ENCODE data around the gene PLXNA1. TPM values are rescaled to one million over a fixed set of nuclear protein-coding genes. Genes with fewer than 3 reads are reported as not detected.

Gene PLXNA1
- total RNA-seq, 2 donors from 2014 or later: 66.3 to 79.4 TPM

GRCh38 chr3:126955004-126955790 lies 27.7 kb upstream of the PLXNA1 start:
- WGBS, 2 experiments (ENCODE audit: insufficient coverage in 1 of 2, insufficient read length in 1 of 2): 92 to 97% methylated on average over 5 to 15 of the region's 15 CpGs
- H3K27ac ChIP-seq (ENCODE audit: low read depth, low read length): no peak overlapping the region
- no peaks in the 10 kb centered on the region for H3K27me3 Mint-ChIP-seq (ENCODE audit: insufficient read depth)
- H3K27ac Mint-ChIP-seq: no peak overlapping the region
- H3K36me3 ChIP-seq (ENCODE audit: control insufficient read depth, insufficient read depth, low read length): no peaks in the 10 kb centered on the region
- H3K4me3 Mint-ChIP-seq: no peak overlapping the region
- peaks cover 7% of the 10 kb centered on the region for H3K4me1 Mint-ChIP-seq
- TF ChIP-seq, protein P1, sequence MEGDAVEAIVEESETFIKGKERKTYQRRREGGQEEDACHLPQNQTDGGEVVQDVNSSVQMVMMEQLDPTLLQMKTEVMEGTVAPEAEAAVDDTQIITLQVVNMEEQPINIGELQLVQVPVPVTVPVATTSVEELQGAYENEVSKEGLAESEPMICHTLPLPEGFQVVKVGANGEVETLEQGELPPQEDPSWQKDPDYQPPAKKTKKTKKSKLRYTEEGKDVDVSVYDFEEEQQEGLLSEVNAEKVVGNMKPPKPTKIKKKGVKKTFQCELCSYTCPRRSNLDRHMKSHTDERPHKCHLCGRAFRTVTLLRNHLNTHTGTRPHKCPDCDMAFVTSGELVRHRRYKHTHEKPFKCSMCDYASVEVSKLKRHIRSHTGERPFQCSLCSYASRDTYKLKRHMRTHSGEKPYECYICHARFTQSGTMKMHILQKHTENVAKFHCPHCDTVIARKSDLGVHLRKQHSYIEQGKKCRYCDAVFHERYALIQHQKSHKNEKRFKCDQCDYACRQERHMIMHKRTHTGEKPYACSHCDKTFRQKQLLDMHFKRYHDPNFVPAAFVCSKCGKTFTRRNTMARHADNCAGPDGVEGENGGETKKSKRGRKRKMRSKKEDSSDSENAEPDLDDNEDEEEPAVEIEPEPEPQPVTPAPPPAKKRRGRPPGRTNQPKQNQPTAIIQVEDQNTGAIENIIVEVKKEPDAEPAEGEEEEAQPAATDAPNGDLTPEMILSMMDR (conservative IDR thresholded peaks at IDR 0.05): no peak
- no peaks in the 10 kb centered on the region for H3K4me1 ChIP-seq (ENCODE audit: control insufficient read depth, insufficient read depth, low read length)
- no peak for DNase-seq
- no peaks in the 10 kb centered on the region for H3K9me3 ChIP-seq (ENCODE audit: control insufficient read depth, low read length)
- no peaks in the 10 kb centered on the region for H3K36me3 Mint-ChIP-seq (ENCODE audit: low read depth)
- no peak overlapping the region for H3K4me3 ChIP-seq (ENCODE audit: low read length)
- H3K9ac ChIP-seq (ENCODE audit: extremely low read depth, low read length, poor library complexity, severe bottlenecking): no peak overlapping the region
- H3K9me3 Mint-ChIP-seq: no peaks in the 10 kb centered on the region
- H3K27me3 ChIP-seq (ENCODE audit: control insufficient read depth, insufficient read depth, low read length, poor library complexity, severe bottlenecking): no peaks in the 10 kb centered on the region

DNA sequence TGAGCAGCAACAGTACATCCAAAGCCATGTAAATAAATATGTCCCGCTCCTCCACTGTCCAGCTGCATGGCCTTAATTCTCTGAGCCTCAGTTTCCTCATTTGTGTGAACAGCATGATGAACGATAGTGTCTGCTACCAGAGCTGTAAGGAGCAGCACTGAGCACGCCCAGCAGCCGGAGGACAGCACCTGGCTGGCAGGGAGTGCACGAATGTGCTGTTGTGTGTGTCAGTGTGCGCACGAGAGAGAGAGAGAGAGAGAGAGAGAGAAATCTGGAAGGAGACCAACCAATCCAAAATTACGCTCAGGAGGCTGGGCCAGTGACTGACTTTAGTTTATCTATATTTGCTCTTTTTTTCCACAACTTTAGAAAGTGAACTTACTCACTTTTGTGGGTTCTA lies 26.6 kb upstream of the PLXNA1 start:
- no peak for DNase-seq
- Mint-ChIP-seq H3K9me3 (no peaks in the 10 kb centered on the region), H3K4me1 (peaks cover 14% of the 10 kb centered on the region), H3K36me3 (ENCODE audit: low read depth) (no peaks in the 10 kb centered on the region), H3K4me3 (no peak overlapping the region), H3K27ac (no peak overlapping the region), H3K27me3 (ENCODE audit: insufficient read depth) (no peaks in the 10 kb centered on the region)
- H3K9me3 ChIP-seq (ENCODE audit: control insufficient read depth, low read length): no peaks in the 10 kb centered on the region
- no peak overlapping the region for H3K27ac ChIP-seq (ENCODE audit: low read depth, low read length)
- WGBS, 2 experiments (ENCODE audit: insufficient coverage in 1 of 2, insufficient read length in 1 of 2): 88 to 100% methylated on average over 5 to 8 of the region's 8 CpGs
- no peak overlapping the region for H3K9ac ChIP-seq (ENCODE audit: extremely low read depth, low read length, poor library complexity, severe bottlenecking)
- no peaks in the 10 kb centered on the region for H3K4me1 ChIP-seq (ENCODE audit: control insufficient read depth, insufficient read depth, low read length)
- TF ChIP-seq, protein P1 (conservative IDR thresholded peaks at IDR 0.05): no peak
- no peaks in the 10 kb centered on the region for H3K27me3 ChIP-seq (ENCODE audit: control insufficient read depth, insufficient read depth, low read length, poor library complexity, severe bottlenecking)
- no peaks in the 10 kb centered on the region for H3K36me3 ChIP-seq (ENCODE audit: control insufficient read depth, insufficient read depth, low read length)
- no peak overlapping the region for H3K4me3 ChIP-seq (ENCODE audit: low read length)

DNA sequence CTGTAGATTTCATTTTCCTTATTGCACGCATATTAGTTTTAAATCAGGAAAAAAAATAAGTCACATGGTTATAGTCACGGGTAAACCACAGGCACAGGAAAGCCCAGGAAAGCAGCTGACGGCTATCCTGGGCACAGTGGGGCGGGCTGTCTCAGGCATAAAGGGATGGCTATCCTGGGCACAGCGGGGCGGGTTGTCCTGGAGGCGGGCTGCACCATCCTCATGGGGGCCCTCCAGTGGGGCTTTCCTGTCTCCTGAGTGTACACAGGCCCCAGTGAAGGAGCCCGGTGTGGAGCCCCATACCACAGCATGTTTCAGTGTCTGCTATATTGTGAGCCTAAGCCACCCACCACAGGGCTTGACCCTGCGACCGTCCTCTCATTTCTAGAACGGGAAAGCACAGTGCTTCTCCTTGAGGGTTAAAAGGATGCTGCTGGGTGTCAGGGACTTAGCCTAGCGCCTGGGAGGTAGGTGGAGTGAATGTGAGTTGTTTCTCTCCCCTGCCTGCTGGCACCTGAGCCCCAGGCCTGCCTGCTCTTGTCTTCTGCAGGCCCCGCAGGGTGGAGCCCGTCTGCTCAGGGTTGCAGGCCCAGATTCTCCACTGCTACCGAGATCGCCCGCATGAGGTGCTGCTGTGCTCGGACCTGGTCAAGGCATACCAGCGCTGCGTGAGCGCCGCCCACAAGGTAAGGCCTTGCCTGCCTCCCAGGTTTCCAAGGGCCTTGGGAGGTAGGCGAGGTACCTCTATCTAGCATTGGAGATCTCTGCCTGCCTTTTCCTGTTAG lies 25.9 kb upstream of the PLXNA1 start:
- peak; percentile 77 for DNase-seq
- H3K9ac ChIP-seq (ENCODE audit: extremely low read depth, low read length, poor library complexity, severe bottlenecking): no peak overlapping the region
- H3K4me3 ChIP-seq (ENCODE audit: low read length): no peak overlapping the region
- peaks cover 14% of the 10 kb centered on the region for H3K4me1 Mint-ChIP-seq
- H3K27me3 ChIP-seq (ENCODE audit: control insufficient read depth, insufficient read depth, low read length, poor library complexity, severe bottlenecking): no peaks in the 10 kb centered on the region
- H3K36me3 Mint-ChIP-seq (ENCODE audit: low read depth): no peaks in the 10 kb centered on the region
- no peaks in the 10 kb centered on the region for H3K36me3 ChIP-seq (ENCODE audit: control insufficient read depth, insufficient read depth, low read length)
- H3K4me1 ChIP-seq (ENCODE audit: control insufficient read depth, insufficient read depth, low read length): no peaks in the 10 kb centered on the region
- no peak overlapping the region for H3K4me3 Mint-ChIP-seq
- H3K27me3 Mint-ChIP-seq (ENCODE audit: insufficient read depth): no peaks in the 10 kb centered on the region
- 93% methylated on average over 8 to 23 of the region's 23 CpGs for WGBS, 2 experiments (ENCODE audit: insufficient coverage in 1 of 2, insufficient read length in 1 of 2)
- TF ChIP-seq, protein P1 (conservative IDR thresholded peaks at IDR 0.05): no peak
- no peaks in the 10 kb centered on the region for H3K9me3 Mint-ChIP-seq
- no peak overlapping the region for H3K27ac ChIP-seq (ENCODE audit: low read depth, low read length)
- no peaks in the 10 kb centered on the region for H3K9me3 ChIP-seq (ENCODE audit: control insufficient read depth, low read length)
- no peak overlapping the region for H3K27ac Mint-ChIP-seq
